ENCODE results near the gene GRM7.

DNA sequence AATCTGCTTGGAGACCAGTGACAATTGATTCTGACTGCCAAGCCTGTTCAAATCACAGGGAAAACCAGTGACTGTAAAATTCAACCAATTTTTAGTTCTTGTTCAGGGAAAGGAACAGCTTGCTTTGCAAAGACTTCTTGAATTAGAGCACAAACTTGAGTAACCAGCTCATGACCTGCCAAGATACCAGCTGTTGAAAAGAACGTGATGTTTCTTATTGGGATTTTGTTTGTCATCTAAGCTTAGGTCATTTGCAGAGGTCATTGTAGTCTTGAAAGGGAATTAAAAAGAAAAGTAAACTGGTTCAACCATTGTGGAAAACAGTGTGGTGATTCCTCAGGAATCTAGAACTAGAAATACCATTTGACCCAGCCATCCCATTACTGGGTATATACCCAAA lies 428.2 kb downstream of the GRM7 start:
- TF ChIP-seq EP300 (IDR thresholded peaks at IDR 0.05) (no peak), POLR2A (IDR thresholded peaks at IDR 0.05) (no peak), POLR2AphosphoS5 (IDR thresholded peaks at IDR 0.05) (no peak)
- TF ChIP-seq, protein P1, sequence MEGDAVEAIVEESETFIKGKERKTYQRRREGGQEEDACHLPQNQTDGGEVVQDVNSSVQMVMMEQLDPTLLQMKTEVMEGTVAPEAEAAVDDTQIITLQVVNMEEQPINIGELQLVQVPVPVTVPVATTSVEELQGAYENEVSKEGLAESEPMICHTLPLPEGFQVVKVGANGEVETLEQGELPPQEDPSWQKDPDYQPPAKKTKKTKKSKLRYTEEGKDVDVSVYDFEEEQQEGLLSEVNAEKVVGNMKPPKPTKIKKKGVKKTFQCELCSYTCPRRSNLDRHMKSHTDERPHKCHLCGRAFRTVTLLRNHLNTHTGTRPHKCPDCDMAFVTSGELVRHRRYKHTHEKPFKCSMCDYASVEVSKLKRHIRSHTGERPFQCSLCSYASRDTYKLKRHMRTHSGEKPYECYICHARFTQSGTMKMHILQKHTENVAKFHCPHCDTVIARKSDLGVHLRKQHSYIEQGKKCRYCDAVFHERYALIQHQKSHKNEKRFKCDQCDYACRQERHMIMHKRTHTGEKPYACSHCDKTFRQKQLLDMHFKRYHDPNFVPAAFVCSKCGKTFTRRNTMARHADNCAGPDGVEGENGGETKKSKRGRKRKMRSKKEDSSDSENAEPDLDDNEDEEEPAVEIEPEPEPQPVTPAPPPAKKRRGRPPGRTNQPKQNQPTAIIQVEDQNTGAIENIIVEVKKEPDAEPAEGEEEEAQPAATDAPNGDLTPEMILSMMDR (IDR thresholded peaks at IDR 0.05), result no peak
